Germinal center (tissue), 1 donor: ENCODE data around the gene SCD.
A peak's percentile ranks its signal among the peaks of the same experiment; 100 is the strongest.
"Not testable (repeated sequence)": the region's sequence is repeated elsewhere in the genome, so short reads cannot be mapped to it uniquely, and the experiment has no call there.

Experiments used
- DNase-seq: peaks from one replicate; pipeline ENCODE4 v3.0.0; 2012; ENCODE audit warnings: mixed read lengths, low spot score

Gene SCD

DNA sequence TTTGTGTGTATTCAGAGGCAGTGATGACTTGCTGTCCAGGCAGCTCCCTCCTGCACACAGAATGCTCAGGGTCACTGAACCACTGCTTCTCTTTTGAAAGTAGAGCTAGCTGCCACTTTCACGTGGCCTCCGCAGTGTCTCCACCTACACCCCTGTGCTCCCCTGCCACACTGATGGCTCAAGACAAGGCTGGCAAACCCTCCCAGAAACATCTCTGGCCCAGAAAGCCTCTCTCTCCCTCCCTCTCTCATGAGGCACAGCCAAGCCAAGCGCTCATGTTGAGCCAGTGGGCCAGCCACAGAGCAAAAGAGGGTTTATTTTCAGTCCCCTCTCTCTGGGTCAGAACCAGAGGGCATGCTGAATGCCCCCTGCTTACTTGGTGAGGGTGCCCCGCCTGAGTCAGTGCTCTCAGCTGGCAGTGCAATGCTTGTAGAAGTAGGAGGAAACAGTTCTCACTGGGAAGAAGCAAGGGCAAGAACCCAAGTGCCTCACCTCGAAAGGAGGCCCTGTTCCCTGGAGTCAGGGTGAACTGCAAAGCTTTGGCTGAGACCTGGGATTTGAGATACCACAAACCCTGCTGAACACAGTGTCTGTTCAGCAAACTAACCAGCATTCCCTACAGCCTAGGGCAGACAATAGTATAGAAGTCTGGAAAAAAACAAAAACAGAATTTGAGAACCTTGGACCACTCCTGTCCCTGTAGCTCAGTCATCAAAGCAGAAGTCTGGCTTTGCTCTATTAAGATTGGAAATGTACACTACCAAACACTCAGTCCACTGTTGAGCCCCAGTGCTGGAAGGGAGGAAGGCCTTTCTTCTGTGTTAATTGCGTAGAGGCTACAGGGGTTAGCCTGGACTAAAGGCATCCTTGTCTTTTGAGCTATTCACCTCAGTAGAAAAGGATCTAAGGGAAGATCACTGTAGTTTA lies 15.8 kb downstream of the SCD start:
- no peak for DNase-seq

DNA sequence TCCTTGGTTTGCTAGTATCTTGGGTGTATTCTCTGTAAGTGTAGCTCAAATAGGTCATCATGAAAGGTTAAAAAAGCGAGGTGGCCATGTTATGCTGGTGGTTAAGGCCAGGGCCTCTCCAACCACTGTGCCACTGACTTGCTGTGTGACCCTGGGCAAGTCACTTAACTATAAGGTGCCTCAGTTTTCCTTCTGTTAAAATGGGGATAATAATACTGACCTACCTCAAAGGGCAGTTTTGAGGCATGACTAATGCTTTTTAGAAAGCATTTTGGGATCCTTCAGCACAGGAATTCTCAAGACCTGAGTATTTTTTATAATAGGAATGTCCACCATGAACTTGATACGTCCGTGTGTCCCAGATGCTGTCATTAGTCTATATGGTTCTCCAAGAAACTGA lies 17.1 kb downstream of the SCD start:
- no peak for DNase-seq

DNA sequence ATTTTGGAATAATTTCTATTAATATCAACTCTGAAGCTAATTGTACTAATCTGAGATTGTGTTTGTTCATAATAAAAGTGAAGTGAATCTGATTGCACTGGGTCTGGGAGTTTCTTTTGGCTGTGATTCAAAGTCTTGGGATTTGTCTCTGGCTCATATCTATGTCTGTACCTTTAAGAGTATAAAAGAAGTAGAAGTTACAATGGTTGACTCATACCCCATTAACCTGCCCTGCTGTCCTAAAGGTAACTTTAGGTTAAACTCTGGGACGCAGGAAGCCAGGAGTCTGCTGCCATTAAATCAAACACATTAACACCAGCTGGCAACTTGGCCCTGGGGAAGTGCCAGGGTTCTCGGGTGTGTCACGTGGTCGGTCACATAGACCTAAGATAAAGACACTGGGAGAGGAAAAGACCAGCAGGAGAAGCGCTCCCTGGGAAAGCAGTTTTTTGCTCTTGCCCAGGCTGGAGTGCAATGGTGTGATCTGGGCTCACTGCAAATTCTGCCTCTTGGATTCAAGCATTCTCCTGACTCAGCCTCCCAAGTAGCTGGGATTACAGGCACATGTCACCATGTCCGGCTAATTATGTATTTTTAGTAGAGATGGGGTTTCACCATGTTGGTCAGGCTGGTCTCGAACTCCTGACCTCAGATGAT lies 17.8 kb downstream of the SCD start:
- DNase-seq: no peak

DNA sequence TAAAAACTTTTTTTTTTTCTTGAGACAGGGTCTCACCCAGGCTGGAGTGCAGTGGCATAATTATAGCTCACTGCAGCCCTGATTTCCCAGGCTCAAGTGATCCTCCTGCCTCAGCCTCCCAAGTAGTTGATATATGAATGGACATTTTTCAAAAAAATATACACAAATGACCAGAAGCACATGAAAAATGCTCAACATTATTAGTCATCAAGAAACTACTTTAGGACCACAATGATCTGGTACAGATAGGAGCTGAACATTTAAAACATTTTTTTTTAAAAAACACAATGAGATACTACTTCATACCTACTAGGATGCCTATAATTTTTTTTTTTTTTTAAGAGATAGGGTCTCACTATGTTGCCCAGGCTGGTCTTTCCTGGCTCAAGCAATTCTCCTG lies 21.7 kb downstream of the SCD start:
- no peak for DNase-seq

DNA sequence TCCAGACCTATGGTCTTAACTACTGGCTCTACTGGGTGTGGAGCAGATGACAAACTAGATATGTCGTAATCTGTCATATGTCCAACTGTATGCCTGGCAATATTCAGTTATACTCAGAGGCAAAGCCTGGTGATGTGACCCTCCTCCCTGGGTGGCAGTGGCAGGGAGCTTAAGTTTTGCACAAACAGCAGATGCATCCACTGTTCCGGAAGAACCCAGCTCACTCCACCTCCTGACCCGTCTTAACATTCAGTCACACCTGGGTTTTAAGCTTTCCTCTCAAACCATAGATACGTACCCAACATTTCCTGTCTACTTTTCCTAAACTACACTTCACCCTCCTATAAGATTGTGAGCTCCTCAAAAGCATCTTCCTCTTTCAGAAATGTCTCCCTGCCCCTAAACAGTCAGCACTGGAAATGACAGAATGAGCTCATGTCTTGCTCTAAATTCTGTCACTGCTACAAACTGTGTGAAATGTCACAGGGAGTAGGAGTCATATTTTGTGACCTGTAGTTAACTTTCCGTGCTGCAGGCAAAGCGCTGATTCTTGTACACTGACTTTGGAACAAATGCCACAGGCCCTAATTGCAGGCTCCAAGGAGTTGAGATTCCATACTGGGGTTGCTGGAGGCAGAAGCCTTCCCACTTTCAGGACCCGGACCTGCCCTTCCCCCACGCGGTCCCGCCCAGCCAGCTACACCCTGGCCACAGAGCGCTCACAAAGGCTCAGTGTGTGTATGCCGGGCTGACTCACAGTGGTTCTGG lies 23.9 kb downstream of the SCD start:
- DNase-seq: no peak

DNA sequence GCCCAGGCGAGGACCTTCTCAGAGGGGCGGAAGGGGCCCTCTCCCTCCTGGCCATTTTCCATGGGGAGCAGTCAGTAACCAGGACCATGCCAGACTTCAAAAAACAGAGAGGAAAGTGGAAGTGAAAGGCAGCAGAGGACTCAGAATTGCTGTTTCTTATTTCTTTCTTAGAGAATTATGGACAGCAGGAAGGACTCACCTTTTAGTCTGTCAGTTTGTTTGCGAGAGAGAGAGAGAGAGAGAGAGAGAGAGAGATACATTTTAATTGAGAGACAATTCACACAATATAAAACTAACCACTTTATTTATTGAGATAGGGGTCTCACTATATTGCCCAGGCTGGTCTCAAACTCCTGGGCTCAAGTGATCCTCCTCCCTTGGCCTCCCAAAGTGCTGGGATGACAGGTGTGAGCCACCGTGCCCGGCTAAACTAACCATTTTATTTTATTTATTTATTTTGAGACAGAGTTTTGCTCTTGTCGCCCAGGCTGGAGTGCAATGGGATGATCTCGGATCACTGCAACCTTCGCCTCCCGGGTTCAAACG lies 24.5 kb downstream of the SCD start:
- no peak for DNase-seq

DNA sequence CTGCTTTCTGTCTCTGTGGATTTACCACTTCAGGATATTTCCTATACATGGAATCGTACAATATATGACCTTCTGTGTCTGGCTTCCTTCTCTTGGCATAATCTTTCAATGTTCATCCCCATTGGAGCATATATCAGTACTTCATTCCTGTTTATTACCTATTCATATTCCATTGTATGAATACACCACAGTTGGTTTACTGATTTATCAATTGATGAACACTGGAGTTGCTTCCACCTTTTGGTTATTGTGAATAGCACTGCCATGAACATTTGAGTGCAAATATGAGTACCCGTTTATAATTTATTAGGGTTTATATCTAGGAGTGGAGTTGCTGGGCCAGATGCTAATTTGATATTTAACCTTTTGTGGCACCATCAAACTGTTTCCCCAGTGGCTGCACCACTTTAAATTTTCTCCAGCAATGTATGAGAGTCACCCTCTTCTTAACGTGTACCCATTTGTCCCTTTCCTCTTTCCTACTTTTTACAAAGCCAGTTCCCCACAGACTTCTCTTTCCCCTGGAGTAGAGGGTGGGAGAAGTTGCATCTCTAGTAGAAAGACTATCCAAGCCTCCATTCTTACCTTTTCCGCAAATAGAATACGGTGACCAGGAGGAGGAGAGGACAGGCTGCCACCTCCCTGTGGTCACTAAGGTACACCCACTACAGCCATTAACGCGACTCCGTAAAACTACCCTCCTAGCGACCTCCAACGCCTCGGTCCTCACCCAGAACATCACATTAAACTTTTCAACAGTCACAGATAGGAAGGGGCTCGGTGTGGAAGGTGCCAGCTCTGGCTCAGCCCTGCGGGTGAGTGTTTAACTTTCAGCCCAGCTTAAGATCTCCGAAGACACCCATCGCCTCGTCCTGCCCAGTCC lies 25.6 kb downstream of the SCD start:
- DNase-seq: no peak

DNA sequence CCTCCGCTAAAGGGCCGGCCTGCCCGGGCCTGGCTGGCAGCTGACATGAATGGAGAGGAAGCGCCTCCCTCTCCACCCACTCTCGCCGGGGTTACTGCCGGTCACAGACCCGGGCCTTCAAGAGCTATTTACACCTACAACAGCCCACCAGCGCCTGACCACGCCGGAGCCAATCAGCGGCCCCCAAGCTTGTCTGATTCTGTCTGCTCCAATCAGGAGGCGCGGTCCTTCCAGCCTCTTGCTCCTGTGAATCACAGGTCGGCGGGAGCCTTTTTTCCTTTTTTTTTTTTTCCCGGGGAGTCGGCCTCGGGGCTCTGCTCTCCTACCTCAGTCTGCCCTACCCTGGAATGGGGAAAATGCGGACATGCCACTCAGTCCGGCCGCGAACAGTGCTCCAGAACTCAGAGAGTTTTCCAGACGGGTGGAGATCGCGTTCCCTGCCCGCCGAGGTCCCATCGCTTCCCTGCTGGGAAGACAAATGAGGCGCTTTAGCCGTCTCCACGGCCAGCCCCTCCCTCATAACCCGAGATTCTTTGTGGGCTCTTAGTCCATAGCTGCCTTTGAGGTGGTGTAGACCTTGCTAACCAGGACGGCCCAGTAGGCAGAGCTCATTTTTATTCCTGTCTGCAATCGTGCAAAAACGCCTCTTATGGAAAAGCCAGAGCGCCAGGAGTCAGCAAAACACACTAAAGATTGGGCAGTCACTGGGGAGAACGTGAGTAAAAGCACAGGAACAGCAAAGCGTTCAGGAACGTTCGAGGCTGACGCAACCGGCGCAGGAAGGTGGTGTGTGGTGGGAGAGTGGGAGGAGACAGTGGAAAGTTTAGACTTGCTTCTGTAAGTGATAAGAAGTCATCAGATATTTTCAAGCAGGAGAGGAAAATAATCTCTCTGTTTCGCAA lies 26.5 kb downstream of the SCD start:
- DNase-seq: peak; percentile 95

DNA sequence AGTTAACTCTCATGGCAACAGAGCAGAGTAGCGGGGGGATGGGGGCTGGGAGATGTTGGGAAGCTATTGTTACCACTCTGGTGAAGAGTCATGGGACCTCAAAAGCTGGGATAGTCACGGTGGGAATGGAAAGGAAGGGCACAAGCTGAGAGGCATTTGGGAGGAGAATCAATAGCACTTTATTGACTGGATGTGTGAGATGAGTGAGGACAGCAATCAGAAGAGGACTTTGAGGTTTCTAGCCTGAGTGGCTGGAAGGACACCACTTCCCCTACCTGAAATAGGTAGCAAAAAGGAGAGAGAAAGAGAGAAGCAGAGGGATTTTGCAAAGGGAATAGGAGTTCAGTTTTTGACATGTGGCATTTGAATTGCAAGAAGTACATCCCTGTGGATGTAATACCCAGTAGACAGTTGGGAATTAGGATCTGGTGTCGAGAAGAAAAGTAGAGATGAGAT lies 27.2 kb downstream of the SCD start:
- no peak for DNase-seq

DNA sequence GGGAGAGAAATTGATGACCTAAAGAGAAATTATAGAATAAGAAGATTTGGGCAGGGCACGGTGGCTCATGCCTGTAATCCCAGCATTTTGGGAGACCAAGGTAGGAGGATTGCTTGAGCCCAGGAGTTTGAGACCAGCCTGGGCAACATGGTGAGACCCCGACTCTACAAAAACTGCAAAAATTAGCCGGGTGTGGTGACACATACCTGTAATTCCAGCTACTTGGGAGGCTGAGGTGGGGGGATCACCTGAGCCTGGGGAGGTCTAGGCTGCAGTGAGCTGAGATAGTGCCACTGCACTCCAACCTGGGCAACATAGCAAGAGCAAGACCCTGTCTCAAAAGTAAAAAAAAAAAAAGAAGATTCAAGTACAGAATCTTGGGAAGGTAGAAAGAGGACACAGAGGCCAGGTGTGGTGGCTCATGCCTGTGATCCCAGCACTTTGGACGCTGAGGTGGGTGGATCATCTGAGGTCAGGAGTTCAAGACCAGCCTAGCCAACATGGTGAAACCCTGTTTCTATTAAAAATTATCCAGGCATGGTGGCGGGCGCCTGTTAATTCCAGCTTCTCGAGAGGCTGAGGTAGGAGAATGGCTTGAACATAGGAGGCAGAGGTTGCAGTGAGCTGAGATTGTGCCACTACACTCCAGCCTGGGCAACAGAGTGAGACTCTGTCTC lies 27.8 kb downstream of the SCD start:
- not testable (repeated sequence) for DNase-seq

DNA sequence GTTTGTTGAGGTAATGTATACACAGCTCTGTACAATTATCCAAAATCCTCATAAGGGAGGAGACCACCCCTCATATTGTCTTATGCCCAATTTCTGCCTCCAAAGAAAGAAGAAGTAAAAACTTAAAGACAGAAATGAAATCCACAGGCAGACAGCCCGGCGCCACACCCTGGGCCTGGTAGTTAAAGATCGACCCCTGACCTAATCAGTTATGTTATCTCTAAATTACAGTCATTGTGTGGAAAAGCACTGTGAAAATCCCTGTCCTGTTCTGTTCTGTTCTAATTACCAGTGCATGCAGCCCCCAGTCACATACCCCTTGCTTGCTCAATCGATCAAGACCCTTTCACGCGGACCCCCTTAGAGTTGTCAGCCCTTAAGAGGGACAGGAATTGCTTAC lies 29.6 kb downstream of the SCD start:
- not testable (repeated sequence) for DNase-seq

DNA sequence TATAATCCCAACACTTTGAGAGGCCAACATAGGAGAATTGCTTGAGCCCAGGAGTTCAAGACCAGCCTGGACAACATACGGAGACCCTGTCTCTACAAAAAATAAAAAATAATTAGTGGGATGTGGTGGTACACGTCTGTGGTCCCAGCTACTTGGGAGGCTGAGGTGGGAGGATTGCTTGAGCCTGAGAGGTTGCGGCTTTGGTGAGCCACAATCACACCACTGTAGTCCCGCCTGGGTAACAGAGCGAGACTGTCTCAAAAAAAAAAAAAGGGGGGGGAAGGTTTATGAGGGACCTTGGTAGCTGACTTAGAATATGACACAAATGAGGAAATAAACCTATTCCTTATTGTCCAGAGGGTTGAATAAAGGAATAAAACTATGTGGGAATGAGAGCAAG lies 30.8 kb downstream of the SCD start:
- DNase-seq: no peak

DNA sequence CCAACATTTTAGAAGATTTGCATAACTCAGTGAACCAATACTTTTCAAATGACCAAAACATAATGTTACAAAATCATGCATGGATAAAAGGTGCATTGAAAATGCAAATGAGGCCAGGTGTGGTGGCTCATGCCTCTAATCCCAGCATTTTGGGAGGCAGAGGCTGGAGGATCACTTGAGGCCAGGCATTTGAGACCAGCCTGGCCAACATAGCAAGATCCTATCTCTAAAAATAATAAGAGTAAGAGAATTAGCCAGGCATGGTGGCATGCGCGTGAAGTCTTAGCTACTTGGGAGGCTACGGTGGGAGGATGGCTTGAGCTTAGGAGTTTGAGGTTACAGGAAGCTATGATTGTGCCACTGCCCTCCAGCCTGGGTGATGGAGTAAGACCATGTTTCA lies 33.4 kb downstream of the SCD start:
- no peak for DNase-seq

DNA sequence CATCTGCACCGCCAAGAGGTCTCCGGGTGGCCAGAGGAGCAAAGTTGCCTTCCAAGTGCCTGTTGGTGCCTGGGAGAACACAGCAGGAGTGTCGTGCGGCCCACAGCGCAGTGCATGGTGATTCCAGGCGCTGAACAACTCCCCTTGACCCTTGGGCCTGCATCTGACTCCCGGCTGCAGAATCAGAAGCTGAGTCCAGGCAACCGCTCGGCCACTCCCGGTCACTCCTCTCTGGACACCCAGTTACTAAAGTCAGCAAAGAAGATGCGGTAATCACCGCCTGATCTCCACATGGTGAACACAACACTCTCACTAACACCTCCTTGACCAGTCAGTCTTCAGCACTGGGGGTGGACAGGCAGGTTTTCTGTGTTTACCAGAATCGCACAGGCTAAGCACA lies 35.5 kb downstream of the SCD start:
- DNase-seq: no peak

DNA sequence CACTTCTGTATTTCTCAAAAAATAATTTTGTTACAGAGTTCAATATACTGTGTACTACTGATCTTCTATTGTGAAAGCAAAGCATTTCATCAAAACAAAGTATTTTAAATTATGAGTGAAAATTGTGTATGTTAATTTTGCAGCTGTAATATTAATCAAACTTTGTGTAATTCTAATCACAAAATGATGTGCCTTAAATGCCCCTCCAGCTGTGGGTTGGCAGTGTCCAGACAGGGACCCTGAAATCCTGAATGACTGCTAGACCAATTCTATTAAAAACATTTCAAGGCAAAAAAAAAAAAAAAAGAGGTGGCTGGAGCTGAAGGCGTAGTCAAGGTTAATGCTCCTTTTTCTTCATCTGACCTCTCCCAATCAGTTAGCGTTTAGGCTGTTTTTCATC lies 36.2 kb downstream of the SCD start:
- no peak for DNase-seq

DNA sequence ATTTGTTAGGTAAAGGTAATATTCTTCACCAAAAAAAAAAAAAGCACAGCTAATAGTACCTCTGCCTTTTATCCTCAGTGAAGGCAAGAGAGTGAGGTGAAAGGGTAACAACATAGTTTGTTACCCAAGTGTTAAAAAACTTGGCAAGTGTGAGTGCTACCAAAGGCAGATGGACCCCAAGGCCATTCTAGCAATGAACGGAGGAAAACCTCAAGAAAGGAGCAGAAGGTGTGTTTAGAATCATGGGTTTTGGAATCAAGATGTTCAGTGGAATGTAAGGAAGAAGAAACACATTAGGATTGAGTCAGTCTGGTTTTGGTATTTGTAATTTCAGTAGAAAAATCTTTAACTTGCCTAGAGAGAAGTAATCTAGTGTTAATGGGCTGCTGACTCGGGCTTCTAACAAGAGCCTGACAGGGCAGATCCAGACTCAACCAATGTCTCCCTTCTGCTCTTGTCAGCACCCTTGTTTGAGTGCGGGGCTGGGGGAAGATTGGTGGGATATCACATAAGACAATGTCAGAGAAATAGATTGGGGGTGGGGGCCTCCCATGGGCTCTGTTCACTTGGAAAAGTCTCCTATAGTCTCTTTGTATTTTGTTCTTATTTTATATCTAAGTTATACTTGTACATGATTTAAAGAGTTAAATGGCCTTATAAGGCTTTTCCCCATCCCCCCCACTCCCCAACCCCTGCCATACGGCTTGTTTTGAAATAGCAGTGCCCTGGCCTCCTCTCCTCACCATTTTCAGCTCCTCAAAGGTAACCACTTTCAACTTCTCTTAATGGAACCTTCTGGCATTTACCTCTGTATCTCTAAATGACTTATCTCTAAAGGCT lies 44.4 kb downstream of the SCD start:
- DNase-seq: no peak

DNA sequence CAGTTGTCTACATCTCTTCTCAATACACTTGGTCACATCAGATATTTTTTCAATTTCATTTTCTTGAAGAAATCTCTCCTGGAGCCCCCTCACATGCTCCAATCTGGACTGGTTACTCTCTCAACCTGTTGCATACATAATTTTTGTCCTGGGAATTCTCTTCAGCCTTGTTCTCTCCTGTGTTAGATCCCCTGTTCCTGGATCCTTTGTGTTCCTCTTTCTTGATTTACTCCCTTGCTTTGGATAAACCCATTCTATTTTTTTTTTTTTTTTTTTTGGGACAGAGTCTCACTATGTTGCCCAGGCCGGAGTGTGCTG lies 45.6 kb downstream of the SCD start:
- no peak for DNase-seq

DNA sequence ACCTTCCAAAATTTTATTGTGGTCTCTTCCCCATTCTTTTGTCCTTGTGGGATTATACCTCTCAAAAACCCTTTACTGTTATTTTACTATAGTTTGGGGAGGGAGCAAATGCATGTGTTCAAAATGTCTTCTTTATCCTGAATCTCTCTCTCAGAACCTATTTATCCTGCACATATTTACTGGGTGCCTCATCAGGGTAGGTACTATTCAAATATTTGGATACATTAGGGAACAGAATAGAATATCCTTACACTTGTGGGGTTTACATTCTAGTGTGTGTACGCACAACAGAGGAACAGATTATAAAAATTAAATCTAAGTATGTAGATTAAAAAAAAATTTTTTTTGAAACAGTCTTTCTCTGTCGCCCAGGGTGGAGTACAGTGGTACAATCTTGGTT lies 48.6 kb downstream of the SCD start:
- DNase-seq: no peak

DNA sequence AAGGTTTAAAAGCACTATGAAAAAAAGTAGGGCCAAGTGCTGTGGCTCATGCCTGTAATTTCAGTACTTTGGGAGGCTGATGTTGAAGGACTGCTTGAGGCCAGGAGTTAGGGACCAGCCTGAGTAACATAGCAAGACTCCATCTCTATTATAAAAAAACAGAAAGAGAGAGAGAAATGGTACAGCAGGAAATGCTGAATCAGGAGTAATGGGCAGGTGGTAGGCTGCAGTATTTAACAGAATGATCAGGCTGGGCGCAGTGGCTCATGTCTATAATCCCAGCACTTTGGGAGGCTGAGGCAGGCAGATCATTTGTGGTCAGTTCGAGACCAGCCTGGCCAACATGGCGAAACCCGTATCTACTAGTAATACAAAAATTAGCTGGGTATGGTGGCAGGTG lies 49.6 kb downstream of the SCD start:
- DNase-seq: no peak
